ENCODE results near the gene C1orf159. TPM values are rescaled to one million over a fixed set of nuclear protein-coding genes. Genes with fewer than 3 reads are reported as not detected.

Gene C1orf159
- total RNA-seq, 1 experiment from 2014 or later: 32.4 TPM

- Mint-ChIP-seq H3K9me3 (ENCODE audit: low read depth, unreplicated experiment) (no peaks in the 10 kb centered on the region), H3K27me3 (ENCODE audit: unreplicated experiment) (no peaks in the 10 kb centered on the region), H3K36me3 (ENCODE audit: insufficient read depth, unreplicated experiment) (peaks cover 85% of the 10 kb centered on the region), H3K4me3 (ENCODE audit: low read depth, unreplicated experiment) (peak overlapping the region; percentile 85), H3K27ac (ENCODE audit: unreplicated experiment) (peak overlapping the region; percentile 86), H3K4me1 (ENCODE audit: low read depth, unreplicated experiment) (peaks cover 7% of the 10 kb centered on the region)
- TF ChIP-seq, protein P1, sequence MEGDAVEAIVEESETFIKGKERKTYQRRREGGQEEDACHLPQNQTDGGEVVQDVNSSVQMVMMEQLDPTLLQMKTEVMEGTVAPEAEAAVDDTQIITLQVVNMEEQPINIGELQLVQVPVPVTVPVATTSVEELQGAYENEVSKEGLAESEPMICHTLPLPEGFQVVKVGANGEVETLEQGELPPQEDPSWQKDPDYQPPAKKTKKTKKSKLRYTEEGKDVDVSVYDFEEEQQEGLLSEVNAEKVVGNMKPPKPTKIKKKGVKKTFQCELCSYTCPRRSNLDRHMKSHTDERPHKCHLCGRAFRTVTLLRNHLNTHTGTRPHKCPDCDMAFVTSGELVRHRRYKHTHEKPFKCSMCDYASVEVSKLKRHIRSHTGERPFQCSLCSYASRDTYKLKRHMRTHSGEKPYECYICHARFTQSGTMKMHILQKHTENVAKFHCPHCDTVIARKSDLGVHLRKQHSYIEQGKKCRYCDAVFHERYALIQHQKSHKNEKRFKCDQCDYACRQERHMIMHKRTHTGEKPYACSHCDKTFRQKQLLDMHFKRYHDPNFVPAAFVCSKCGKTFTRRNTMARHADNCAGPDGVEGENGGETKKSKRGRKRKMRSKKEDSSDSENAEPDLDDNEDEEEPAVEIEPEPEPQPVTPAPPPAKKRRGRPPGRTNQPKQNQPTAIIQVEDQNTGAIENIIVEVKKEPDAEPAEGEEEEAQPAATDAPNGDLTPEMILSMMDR (IDR thresholded peaks at IDR 0.05; ENCODE audit: unreplicated experiment): no peak
- intact Hi-C loops (cut with micrococcal nuclease; ENCODE audit: unreplicated experiment): loop anchor here (5.0 kb wide), 1 partner anchor 47 kb away; the partner anchor contains the start of gene C1orf159
- CTCF ChIA-PET: interaction anchor here (0.6 to 1.0 kb wide), 2 partner anchors 9 to 103 kb away, joined by 6 read pairs; partner anchors contain the start of gene PLEKHN1
- peak; percentile 61 for DNase-seq
- no TSS peak for BruUV-seq (replicated peaks)
Measured at GRCh38 chr1:1069711-1070676, 45.9 kb downstream of the C1orf159 start.

- H3K9me3 Mint-ChIP-seq (ENCODE audit: low read depth, unreplicated experiment): no peaks in the 10 kb centered on the region
- no TSS peak for BruUV-seq (replicated peaks)
- H3K27ac Mint-ChIP-seq (ENCODE audit: unreplicated experiment): no peak overlapping the region
- peak; percentile 92 for DNase-seq
- intact Hi-C loops (cut with micrococcal nuclease; ENCODE audit: unreplicated experiment): no loop called here
- H3K4me1 Mint-ChIP-seq (ENCODE audit: low read depth, unreplicated experiment): no peaks in the 10 kb centered on the region
- TF ChIP-seq, protein P1 (IDR thresholded peaks at IDR 0.05; ENCODE audit: unreplicated experiment): no peak
- H3K27me3 Mint-ChIP-seq (ENCODE audit: unreplicated experiment): no peaks in the 10 kb centered on the region
- CTCF ChIA-PET: interaction anchor here (0.6 to 1.0 kb wide), 3 partner anchors 10 to 221 kb away, joined by 5 to 6 read pairs (median 6); partner anchors contain the start of gene PLEKHN1
- peak overlapping the region; percentile 85 for H3K4me3 Mint-ChIP-seq (ENCODE audit: low read depth, unreplicated experiment)
- peaks cover 81% of the 10 kb centered on the region for H3K36me3 Mint-ChIP-seq (ENCODE audit: insufficient read depth, unreplicated experiment)
Measured at GRCh38 chr1:1069056-1069710, 46.7 kb downstream of the C1orf159 start.

DNA sequence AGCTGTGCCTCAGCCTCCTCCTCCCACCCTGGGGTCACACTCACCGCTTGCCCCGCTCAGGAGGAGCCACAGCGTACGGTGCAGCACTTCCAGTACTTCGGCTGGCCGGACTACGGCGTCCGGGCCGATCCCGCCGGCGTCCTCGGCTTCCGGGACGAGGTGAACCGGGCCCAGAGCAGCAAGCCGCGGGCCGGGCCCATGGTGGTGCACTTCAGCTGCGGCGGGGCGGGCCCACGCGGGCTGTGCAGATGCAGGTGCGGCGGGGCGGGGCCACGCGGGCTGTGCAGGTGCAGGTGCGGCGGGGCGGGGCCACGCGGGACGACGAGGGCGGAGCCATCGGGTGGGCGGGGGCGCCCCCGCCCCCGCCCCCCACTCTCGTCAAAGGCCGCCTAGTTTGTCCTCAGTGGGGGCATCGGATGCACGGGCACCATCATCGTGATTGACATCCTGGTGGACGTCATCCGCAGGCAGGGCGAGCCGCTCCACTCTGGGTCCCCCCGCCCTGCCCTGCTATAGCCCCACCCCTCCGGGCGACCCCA, 47.3 kb downstream of the C1orf159 start:
- Mint-ChIP-seq H3K27me3 (ENCODE audit: unreplicated experiment) (no peaks in the 10 kb centered on the region), H3K4me3 (ENCODE audit: low read depth, unreplicated experiment) (peak overlapping the region; percentile 85), H3K4me1 (ENCODE audit: low read depth, unreplicated experiment) (no peaks in the 10 kb centered on the region), H3K9me3 (ENCODE audit: low read depth, unreplicated experiment) (no peaks in the 10 kb centered on the region), H3K27ac (ENCODE audit: unreplicated experiment) (peak overlapping the region; percentile 44), H3K36me3 (ENCODE audit: insufficient read depth, unreplicated experiment) (peaks cover 81% of the 10 kb centered on the region)
- intact Hi-C loops (cut with micrococcal nuclease; ENCODE audit: unreplicated experiment): no loop called here
- BruUV-seq (replicated peaks): no TSS peak
- CTCF ChIA-PET: interaction anchor here (0.9 kb wide), 1 partner anchor 221 kb away, joined by 5 read pairs; no protein-coding TSS in a partner anchor
- DNase-seq: peak; percentile 80
- TF ChIP-seq, protein P1 (IDR thresholded peaks at IDR 0.05; ENCODE audit: unreplicated experiment): no peak

- BruUV-seq (replicated peaks): no TSS peak
- no peak for DNase-seq
- intact Hi-C loops (cut with micrococcal nuclease; ENCODE audit: unreplicated experiment): no loop called here
- peak overlapping the region; percentile 44 for H3K27ac Mint-ChIP-seq (ENCODE audit: unreplicated experiment)
- CTCF ChIA-PET: no interaction called here
- H3K36me3 Mint-ChIP-seq (ENCODE audit: insufficient read depth, unreplicated experiment): peaks cover 82% of the 10 kb centered on the region
- H3K4me3 Mint-ChIP-seq (ENCODE audit: low read depth, unreplicated experiment): peak overlapping the region; percentile 85
- TF ChIP-seq, protein P1 (IDR thresholded peaks at IDR 0.05; ENCODE audit: unreplicated experiment): no peak
- H3K9me3 Mint-ChIP-seq (ENCODE audit: low read depth, unreplicated experiment): no peaks in the 10 kb centered on the region
- H3K4me1 Mint-ChIP-seq (ENCODE audit: low read depth, unreplicated experiment): no peaks in the 10 kb centered on the region
- no peaks in the 10 kb centered on the region for H3K27me3 Mint-ChIP-seq (ENCODE audit: unreplicated experiment)
Measured at GRCh38 chr1:1067860-1068516, 47.9 kb downstream of the C1orf159 start.

Data from Calu3 (cell line).